GM23338 (cell line): ENCODE measurements around the gene RPTOR. TPM values are rescaled to one million over a fixed set of nuclear protein-coding genes. Genes with fewer than 3 reads are reported as not detected.

Experiments used
- ATAC-seq: fragments of 200-7000 bp; cut with Tn5 transposase; 3 replicates; pipeline ENCODE4 v1.9.1; 2020
- DNase-seq: peaks from one replicate; pipeline ENCODE4 v3.0.0-alpha.2; 2015; ENCODE audit warnings: low spot score
- H2AFZ ChIP-seq: fragments of 200-600 bp; sonication (generic); 2 replicates; pipeline ENCODE4 v1.8.0; 2016; ENCODE audit warnings: antibody characterized with exemption, mild to moderate bottlenecking, moderate library complexity
- H3F3A ChIP-seq: fragments of 200-600 bp; sonication (generic); replicated peaks from 2 replicates; pipeline ENCODE4 v1.8.0; 2017; ENCODE audit warnings: antibody characterized with exemption, mixed run types, low read depth
- H3K27ac ChIP-seq: fragments of 200-600 bp; sonication (generic); 2 replicates; pipeline ENCODE4 v1.6.1; 2016; ENCODE audit warnings: low read depth
- H3K27me3 ChIP-seq: fragments of 200-600 bp; sonication (generic); 2 replicates; pipeline ENCODE4 v1.8.0; 2016; ENCODE audit warnings: mild to moderate bottlenecking, mixed run types, moderate library complexity; ENCODE audit not compliant: insufficient read depth
- H3K36me3 ChIP-seq: fragments of 200-600 bp; sonication (generic); 2 replicates; pipeline ENCODE4 v1.8.0; 2016; ENCODE audit warnings: mild to moderate bottlenecking; ENCODE audit not compliant: insufficient read depth
- H3K4me1 ChIP-seq: fragments of 200-600 bp; sonication (generic); 2 replicates; pipeline ENCODE4 v1.8.0; 2016; ENCODE audit warnings: mild to moderate bottlenecking, moderate library complexity; ENCODE audit not compliant: insufficient read depth
- H3K4me2 ChIP-seq: fragments of 200-600 bp; sonication (generic); 2 replicates; pipeline ENCODE4 v1.7.1; 2017; ENCODE audit warnings: mixed run types
- H3K4me3 ChIP-seq: fragments of 200-600 bp; sonication (generic); 2 replicates; pipeline ENCODE4 v1.6.1; 2016; ENCODE audit warnings: mixed run types
- H3K79me2 ChIP-seq: fragments of 200-600 bp; sonication (generic); replicated peaks from 2 replicates; pipeline ENCODE4 v1.8.0; 2017; ENCODE audit warnings: mild to moderate bottlenecking; ENCODE audit not compliant: insufficient read depth
- H3K9me2 ChIP-seq: fragments of 200-600 bp; sonication (generic); 2 replicates; pipeline ENCODE4 v1.8.0; 2017; ENCODE audit not compliant: insufficient read depth
- H4K20me1 ChIP-seq: fragments of 200-600 bp; sonication (generic); replicated peaks from 2 replicates; pipeline ENCODE4 v1.8.0; 2017; ENCODE audit warnings: mild to moderate bottlenecking; ENCODE audit not compliant: insufficient read depth
- H3K27ac Mint-ChIP-seq: 2 replicates; pipeline ENCODE4 v1.8.0; 2020; ENCODE audit warnings: inconsistent platforms, mild to moderate bottlenecking, moderate library complexity, mixed read lengths
- H3K27me3 Mint-ChIP-seq: 3 replicates; pipeline ENCODE4 v1.8.0; 2022; ENCODE audit warnings: low read depth, mild to moderate bottlenecking, moderate library complexity, mixed read lengths, inconsistent platforms; ENCODE audit not compliant: insufficient read depth, poor library complexity
- H3K36me3 Mint-ChIP-seq: 3 replicates; pipeline ENCODE4 v1.8.0; 2021; ENCODE audit warnings: low read depth, mild to moderate bottlenecking, inconsistent platforms, moderate library complexity, mixed read lengths
- H3K4me1 Mint-ChIP-seq: 3 replicates; pipeline ENCODE4 v1.8.0; 2020; ENCODE audit warnings: mild to moderate bottlenecking, inconsistent platforms, mixed read lengths
- H3K4me3 Mint-ChIP-seq: 3 replicates; pipeline ENCODE4 v1.8.0; 2021; ENCODE audit warnings: moderate library complexity, mild to moderate bottlenecking, inconsistent platforms, mixed read lengths
- H3K9me3 Mint-ChIP-seq: 3 replicates; pipeline ENCODE4 v1.8.0; 2020; ENCODE audit warnings: moderate library complexity, mild to moderate bottlenecking, inconsistent platforms, mixed read lengths
- CTCF ChIP-seq, 2 experiments: fragments of 200-600 bp in 1 of 2; sonication (generic) in 1 of 2; conservative IDR thresholded peaks; 2 replicates each; pipeline versions ENCODE4 v1.5.1 to v1.6.1; 2016 to 2017; ENCODE audit warnings: antibody characterized with exemption in 2 of 2, low read depth in 2 of 2, mild to moderate bottlenecking in 2 of 2, moderate library complexity in 1 of 2
- ETS1 ChIP-seq: IDR thresholded peaks from 2 replicates; pipeline ENCODE4 v1.6.1; 2016; ENCODE audit warnings: antibody characterized with exemption
- JUNB ChIP-seq: IDR thresholded peaks from one replicate; pipeline ENCODE4 v1.6.1; 2016; ENCODE audit warnings: antibody characterized with exemption; ENCODE audit not compliant: unreplicated experiment
- NANOG ChIP-seq: IDR thresholded peaks from 2 replicates; pipeline ENCODE4 v1.6.1; 2016; ENCODE audit warnings: antibody characterized with exemption, borderline replicate concordance
- POLR2AphosphoS5 ChIP-seq: IDR thresholded peaks from 2 replicates; pipeline ENCODE4 v1.6.1; 2016; ENCODE audit warnings: antibody characterized with exemption, low read depth
- REST ChIP-seq: IDR thresholded peaks from one replicate; pipeline ENCODE4 v1.6.1; 2018; ENCODE audit warnings: antibody characterized with exemption; ENCODE audit not compliant: unreplicated experiment
- STAT1 ChIP-seq: IDR thresholded peaks from one replicate; pipeline ENCODE4 v1.6.1; 2016; ENCODE audit warnings: antibody characterized with exemption; ENCODE audit not compliant: unreplicated experiment
- ZNF114 ChIP-seq: fragments of 250-450 bp; sonication (Bioruptor Pico); IDR thresholded peaks from 2 replicates; pipeline ENCODE4 v1.5.0; 2020; ENCODE audit warnings: mild to moderate bottlenecking, moderate library complexity
- ZNF331 ChIP-seq: fragments of 250-450 bp; sonication (Bioruptor Pico); IDR thresholded peaks from 2 replicates; pipeline ENCODE4 v1.5.0; 2020; ENCODE audit warnings: low read depth, mild to moderate bottlenecking, moderate library complexity
- polyA plus RNA-seq: library from polyadenylated mRNA; unstranded; fragments of >200 nt; fragmentation: Nextera tagmentation; extraction: Ambion mirVana; gene quantifications from 2 replicates; pipeline ENCODE4 v1.2.1, GENCODE V29; 2016
- total RNA-seq: library from RNA; depleted of rRNA; stranded (reverse); fragments of >200 nt; shearing (Covaris generic); gene quantifications from 2 replicates; pipeline ENCODE4 v1.2.3, GENCODE V29; 2014

The RPTOR gene
- total and polyA plus RNA-seq, 2 experiments from 2014 or later: 9.5 to 38.0 TPM

GRCh38 chr17:80956321-80957190, 411.9 kb downstream of the RPTOR start (continued):
- no peak for TF ChIP-seq REST
- no peak for TF ChIP-seq ZNF331 (CRISPR knock-in tag)
- no peak for TF ChIP-seq JUNB
- TF ChIP-seq CTCF (conservative IDR thresholded peaks at IDR 0.05; ENCODE audit: low read depth in 2 of 2): no peak
- TF ChIP-seq POLR2AphosphoS5: no peak
- TF ChIP-seq STAT1: no peak

- no peak overlapping the region for H3K4me3 ChIP-seq
- Mint-ChIP-seq H3K9me3 (no peaks in the 10 kb centered on the region), H3K27me3 (peaks cover 3% of the 10 kb centered on the region), H3K27ac (no peak overlapping the region), H3K4me1 (no peaks in the 10 kb centered on the region), H3K4me3 (no peak overlapping the region), H3K36me3 (0 out of 3 replicates have a peak, but pooled peaks cover 3% of the 10 kb centered on the region)
- no peak for DNase-seq
- no peaks in the 10 kb centered on the region for H3K27me3 ChIP-seq
- H3K27ac ChIP-seq: no peak overlapping the region
- H3K9me2 ChIP-seq: no peaks in the 10 kb centered on the region
- ATAC-seq: no peak
- H4K20me1 ChIP-seq: no peaks in the 10 kb centered on the region
- H3K36me3 ChIP-seq: no peaks in the 10 kb centered on the region
- H3K4me1 ChIP-seq: no peaks in the 10 kb centered on the region
- no peaks in the 10 kb centered on the region for H3K79me2 ChIP-seq
- H2AFZ ChIP-seq: no peak overlapping the region
- no peak overlapping the region for H3K4me2 ChIP-seq
- H3F3A ChIP-seq: no peaks in the 10 kb centered on the region
- no peak for TF ChIP-seq ETS1
- TF ChIP-seq POLR2AphosphoS5: no peak
- TF ChIP-seq JUNB: no peak
- no peak for TF ChIP-seq ZNF331 (CRISPR knock-in tag)
- no peak for TF ChIP-seq CTCF (conservative IDR thresholded peaks at IDR 0.05; ENCODE audit: low read depth in 2 of 2)
- no peak for TF ChIP-seq ZNF114
- no peak for TF ChIP-seq STAT1
- no peak for TF ChIP-seq NANOG
Observed at GRCh38 chr17:80957461-80957941, 412.9 kb downstream of the RPTOR start.
